A549 (cell line): ENCODE data around the gene THEM5.
"Not testable (repeated sequence)": the region's sequence is repeated elsewhere in the genome, so short reads cannot be mapped to it uniquely, and the experiment has no call there.

Experiments
- CEBPB ChIP-seq, 2 experiments: fragments of >200 bp in 1 of 2; sonication (Bioruptor Twin) in 1 of 2; formaldehyde crosslinking in 1 of 2; IDR thresholded peaks; 2 replicates each; pipeline ENCODE4 v1.6.1; 2012 to 2016
- MAFK ChIP-seq: fragments of 450-650 bp; IDR thresholded peaks from 2 replicates; pipeline ENCODE4 v1.6.1; 2014; ENCODE audit not compliant: partially characterized antibody
- NR3C1 ChIP-seq: fragments of >200 bp; sonication (Bioruptor Twin); formaldehyde crosslinking; IDR thresholded peaks from 3 replicates; pipeline ENCODE4 v1.6.1; 2017
- TFCP2L1 ChIP-seq: fragments of 250-450 bp; sonication (Bioruptor Pico); IDR thresholded peaks from 2 replicates; pipeline ENCODE4 v1.5.0; 2021; ENCODE audit warnings: mild to moderate bottlenecking
- ZFP36 ChIP-seq: fragments of 450-650 bp; IDR thresholded peaks from 2 replicates; pipeline ENCODE4 v1.6.1; 2014; ENCODE audit warnings: borderline replicate concordance; ENCODE audit not compliant: partially characterized antibody
- TF ChIP-seq, protein P1 (sequence below): IDR thresholded peaks from 2 replicates; pipeline ENCODE4 v1.6.1; 2012; ENCODE audit warnings: low read depth, borderline replicate concordance
- TF ChIP-seq, protein P2 (sequence below): fragments of 200-600 bp; sonication (generic); IDR thresholded peaks from 2 replicates; pipeline ENCODE4 v1.6.1; 2016; ENCODE audit warnings: antibody characterized with exemption, mild to moderate bottlenecking, moderate library complexity
- TF ChIP-seq, protein P3 (sequence below): IDR thresholded peaks from 2 replicates; pipeline ENCODE4 v1.6.1; 2012
- TF ChIP-seq, protein P4 (sequence below): fragments of >200 bp; sonication (Bioruptor Twin); formaldehyde crosslinking; IDR thresholded peaks from 3 replicates; pipeline ENCODE4 v1.5.1; 2016
- TF ChIP-seq, protein P5 (sequence below): IDR thresholded peaks from 2 replicates; pipeline ENCODE4 v1.6.1; 2012

DNA sequence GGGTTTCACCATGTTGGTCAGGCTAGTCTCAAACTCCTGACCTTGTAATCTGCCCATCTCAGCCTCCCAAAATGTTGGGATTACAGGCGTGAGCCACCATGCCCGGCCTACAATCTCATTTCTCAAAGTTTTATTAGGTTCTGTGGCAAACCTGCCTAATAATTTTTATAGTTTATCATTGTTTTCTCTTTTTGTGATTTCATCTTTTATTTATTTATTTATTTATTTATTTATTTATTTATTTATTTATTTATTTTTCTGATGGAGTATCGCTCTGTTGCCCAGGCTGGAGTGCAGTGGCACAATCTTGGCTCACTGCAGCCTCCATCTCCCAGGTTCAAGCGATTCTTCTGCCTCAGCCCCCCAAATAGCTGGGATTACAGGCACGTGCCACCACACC lies 31.4 kb upstream of the THEM5 start:
- TF ChIP-seq CEBPB (IDR thresholded peaks at IDR 0.05); MAFK; ZFP36; NR3C1; TFCP2L1: not testable (repeated sequence)
- TF ChIP-seq, protein P1, sequence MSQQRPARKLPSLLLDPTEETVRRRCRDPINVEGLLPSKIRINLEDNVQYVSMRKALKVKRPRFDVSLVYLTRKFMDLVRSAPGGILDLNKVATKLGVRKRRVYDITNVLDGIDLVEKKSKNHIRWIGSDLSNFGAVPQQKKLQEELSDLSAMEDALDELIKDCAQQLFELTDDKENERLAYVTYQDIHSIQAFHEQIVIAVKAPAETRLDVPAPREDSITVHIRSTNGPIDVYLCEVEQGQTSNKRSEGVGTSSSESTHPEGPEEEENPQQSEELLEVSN: not testable (repeated sequence)
- TF ChIP-seq, protein P2, sequence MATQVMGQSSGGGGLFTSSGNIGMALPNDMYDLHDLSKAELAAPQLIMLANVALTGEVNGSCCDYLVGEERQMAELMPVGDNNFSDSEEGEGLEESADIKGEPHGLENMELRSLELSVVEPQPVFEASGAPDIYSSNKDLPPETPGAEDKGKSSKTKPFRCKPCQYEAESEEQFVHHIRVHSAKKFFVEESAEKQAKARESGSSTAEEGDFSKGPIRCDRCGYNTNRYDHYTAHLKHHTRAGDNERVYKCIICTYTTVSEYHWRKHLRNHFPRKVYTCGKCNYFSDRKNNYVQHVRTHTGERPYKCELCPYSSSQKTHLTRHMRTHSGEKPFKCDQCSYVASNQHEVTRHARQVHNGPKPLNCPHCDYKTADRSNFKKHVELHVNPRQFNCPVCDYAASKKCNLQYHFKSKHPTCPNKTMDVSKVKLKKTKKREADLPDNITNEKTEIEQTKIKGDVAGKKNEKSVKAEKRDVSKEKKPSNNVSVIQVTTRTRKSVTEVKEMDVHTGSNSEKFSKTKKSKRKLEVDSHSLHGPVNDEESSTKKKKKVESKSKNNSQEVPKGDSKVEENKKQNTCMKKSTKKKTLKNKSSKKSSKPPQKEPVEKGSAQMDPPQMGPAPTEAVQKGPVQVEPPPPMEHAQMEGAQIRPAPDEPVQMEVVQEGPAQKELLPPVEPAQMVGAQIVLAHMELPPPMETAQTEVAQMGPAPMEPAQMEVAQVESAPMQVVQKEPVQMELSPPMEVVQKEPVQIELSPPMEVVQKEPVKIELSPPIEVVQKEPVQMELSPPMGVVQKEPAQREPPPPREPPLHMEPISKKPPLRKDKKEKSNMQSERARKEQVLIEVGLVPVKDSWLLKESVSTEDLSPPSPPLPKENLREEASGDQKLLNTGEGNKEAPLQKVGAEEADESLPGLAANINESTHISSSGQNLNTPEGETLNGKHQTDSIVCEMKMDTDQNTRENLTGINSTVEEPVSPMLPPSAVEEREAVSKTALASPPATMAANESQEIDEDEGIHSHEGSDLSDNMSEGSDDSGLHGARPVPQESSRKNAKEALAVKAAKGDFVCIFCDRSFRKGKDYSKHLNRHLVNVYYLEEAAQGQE: not testable (repeated sequence)
- TF ChIP-seq, protein P3, sequence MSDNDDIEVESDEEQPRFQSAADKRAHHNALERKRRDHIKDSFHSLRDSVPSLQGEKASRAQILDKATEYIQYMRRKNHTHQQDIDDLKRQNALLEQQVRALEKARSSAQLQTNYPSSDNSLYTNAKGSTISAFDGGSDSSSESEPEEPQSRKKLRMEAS: not testable (repeated sequence)
- TF ChIP-seq, protein P4, sequence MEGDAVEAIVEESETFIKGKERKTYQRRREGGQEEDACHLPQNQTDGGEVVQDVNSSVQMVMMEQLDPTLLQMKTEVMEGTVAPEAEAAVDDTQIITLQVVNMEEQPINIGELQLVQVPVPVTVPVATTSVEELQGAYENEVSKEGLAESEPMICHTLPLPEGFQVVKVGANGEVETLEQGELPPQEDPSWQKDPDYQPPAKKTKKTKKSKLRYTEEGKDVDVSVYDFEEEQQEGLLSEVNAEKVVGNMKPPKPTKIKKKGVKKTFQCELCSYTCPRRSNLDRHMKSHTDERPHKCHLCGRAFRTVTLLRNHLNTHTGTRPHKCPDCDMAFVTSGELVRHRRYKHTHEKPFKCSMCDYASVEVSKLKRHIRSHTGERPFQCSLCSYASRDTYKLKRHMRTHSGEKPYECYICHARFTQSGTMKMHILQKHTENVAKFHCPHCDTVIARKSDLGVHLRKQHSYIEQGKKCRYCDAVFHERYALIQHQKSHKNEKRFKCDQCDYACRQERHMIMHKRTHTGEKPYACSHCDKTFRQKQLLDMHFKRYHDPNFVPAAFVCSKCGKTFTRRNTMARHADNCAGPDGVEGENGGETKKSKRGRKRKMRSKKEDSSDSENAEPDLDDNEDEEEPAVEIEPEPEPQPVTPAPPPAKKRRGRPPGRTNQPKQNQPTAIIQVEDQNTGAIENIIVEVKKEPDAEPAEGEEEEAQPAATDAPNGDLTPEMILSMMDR: not testable (repeated sequence)
- TF ChIP-seq, protein P5, sequence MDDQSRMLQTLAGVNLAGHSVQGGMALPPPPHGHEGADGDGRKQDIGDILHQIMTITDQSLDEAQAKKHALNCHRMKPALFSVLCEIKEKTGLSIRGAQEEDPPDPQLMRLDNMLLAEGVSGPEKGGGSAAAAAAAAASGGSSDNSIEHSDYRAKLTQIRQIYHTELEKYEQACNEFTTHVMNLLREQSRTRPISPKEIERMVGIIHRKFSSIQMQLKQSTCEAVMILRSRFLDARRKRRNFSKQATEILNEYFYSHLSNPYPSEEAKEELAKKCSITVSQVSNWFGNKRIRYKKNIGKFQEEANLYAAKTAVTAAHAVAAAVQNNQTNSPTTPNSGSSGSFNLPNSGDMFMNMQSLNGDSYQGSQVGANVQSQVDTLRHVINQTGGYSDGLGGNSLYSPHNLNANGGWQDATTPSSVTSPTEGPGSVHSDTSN: not testable (repeated sequence)
